Measurements from ENCODE around the gene PTDSS2. TPM values are rescaled to one million over a fixed set of nuclear protein-coding genes. Genes with fewer than 3 reads are reported as not detected.

Gene PTDSS2
- total RNA-seq, 1 donor from 2014 or later = 52.4 TPM

- DNase-seq (ENCODE audit: low read depth, low spot score) = no peak
- Mint-ChIP-seq H3K27ac (ENCODE audit: unreplicated experiment) (no peak overlapping the region), H3K9me3 (no peaks in the 10 kb centered on the region), H3K27me3 (ENCODE audit: low read depth) (no peaks in the 10 kb centered on the region), H3K4me1 (peaks cover 15% of the 10 kb centered on the region), H3K4me3 (no peak overlapping the region), H3K36me3 (ENCODE audit: low read depth) (no peaks in the 10 kb centered on the region)
- TF ChIP-seq, protein P1, sequence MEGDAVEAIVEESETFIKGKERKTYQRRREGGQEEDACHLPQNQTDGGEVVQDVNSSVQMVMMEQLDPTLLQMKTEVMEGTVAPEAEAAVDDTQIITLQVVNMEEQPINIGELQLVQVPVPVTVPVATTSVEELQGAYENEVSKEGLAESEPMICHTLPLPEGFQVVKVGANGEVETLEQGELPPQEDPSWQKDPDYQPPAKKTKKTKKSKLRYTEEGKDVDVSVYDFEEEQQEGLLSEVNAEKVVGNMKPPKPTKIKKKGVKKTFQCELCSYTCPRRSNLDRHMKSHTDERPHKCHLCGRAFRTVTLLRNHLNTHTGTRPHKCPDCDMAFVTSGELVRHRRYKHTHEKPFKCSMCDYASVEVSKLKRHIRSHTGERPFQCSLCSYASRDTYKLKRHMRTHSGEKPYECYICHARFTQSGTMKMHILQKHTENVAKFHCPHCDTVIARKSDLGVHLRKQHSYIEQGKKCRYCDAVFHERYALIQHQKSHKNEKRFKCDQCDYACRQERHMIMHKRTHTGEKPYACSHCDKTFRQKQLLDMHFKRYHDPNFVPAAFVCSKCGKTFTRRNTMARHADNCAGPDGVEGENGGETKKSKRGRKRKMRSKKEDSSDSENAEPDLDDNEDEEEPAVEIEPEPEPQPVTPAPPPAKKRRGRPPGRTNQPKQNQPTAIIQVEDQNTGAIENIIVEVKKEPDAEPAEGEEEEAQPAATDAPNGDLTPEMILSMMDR (conservative IDR thresholded peaks at IDR 0.05) = no peak
Measured at GRCh38 chr11:471468-472145, 21.5 kb downstream of the PTDSS2 start.

GRCh38 chr11:472272-472671 lies 22.2 kb downstream of the PTDSS2 start:
- DNase-seq (ENCODE audit: low read depth, low spot score) = no peak
- TF ChIP-seq, protein P1 (conservative IDR thresholded peaks at IDR 0.05) = peak; percentile 29

DNA sequence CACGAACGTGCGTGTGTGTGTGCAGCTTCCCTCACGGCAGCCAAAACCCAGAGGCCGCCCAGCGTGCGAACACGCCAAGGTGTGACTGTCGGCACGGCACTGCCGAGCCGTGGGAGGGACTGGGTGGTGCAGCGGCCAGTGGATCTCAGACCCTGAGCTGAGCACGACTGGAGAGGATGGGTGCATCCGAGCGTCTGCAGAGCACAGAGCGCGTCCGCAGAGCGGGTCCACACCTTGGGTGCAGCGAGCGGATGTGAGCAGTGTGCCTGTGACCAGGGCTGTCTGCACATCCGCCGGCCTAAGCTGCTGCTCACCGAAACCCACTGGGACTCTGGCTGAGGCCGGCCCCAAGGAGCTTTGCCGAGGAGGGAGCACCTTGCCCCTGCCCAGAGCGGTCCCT lies 22.7 kb downstream of the PTDSS2 start:
- Mint-ChIP-seq H3K36me3 (ENCODE audit: low read depth) (no peaks in the 10 kb centered on the region), H3K4me3 (no peak overlapping the region), H3K27ac (ENCODE audit: unreplicated experiment) (no peak overlapping the region), H3K4me1 (peaks cover 15% of the 10 kb centered on the region), H3K27me3 (ENCODE audit: low read depth) (no peaks in the 10 kb centered on the region), H3K9me3 (no peaks in the 10 kb centered on the region)
- TF ChIP-seq, protein P1 (conservative IDR thresholded peaks at IDR 0.05) = no peak
- no peak for DNase-seq (ENCODE audit: low read depth, low spot score)

More at GRCh38 chr11:472272-472671, 22.2 kb downstream of the PTDSS2 start:
- H3K27ac Mint-ChIP-seq (ENCODE audit: unreplicated experiment) = no peak overlapping the region
- H3K9me3 Mint-ChIP-seq = no peaks in the 10 kb centered on the region
- no peaks in the 10 kb centered on the region for H3K36me3 Mint-ChIP-seq (ENCODE audit: low read depth)
- H3K27me3 Mint-ChIP-seq (ENCODE audit: low read depth) = no peaks in the 10 kb centered on the region
- H3K4me1 Mint-ChIP-seq = peaks cover 15% of the 10 kb centered on the region
- H3K4me3 Mint-ChIP-seq = no peak overlapping the region

DNA sequence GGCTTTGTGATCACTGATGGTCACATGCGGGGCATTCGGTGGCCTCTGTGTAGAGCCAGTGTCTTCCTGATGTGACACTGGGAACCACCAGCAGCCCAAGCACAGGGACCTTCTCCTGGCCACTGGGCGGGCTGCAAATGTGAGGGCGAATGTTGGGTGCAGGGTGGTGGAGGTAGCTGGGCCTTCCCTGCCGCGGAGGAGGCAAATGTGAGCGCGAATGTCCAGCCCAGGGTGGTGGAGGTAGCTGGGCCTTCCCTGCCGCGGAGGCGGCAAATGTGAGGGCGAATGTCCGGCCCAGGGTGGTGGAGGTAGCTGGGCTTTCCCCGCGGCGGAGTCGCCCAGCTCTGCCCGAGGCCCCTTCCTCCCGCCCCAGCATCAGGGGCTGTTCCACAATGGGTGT lies 23.3 kb downstream of the PTDSS2 start:
- H3K27ac Mint-ChIP-seq (ENCODE audit: unreplicated experiment) = no peak overlapping the region

DNA sequence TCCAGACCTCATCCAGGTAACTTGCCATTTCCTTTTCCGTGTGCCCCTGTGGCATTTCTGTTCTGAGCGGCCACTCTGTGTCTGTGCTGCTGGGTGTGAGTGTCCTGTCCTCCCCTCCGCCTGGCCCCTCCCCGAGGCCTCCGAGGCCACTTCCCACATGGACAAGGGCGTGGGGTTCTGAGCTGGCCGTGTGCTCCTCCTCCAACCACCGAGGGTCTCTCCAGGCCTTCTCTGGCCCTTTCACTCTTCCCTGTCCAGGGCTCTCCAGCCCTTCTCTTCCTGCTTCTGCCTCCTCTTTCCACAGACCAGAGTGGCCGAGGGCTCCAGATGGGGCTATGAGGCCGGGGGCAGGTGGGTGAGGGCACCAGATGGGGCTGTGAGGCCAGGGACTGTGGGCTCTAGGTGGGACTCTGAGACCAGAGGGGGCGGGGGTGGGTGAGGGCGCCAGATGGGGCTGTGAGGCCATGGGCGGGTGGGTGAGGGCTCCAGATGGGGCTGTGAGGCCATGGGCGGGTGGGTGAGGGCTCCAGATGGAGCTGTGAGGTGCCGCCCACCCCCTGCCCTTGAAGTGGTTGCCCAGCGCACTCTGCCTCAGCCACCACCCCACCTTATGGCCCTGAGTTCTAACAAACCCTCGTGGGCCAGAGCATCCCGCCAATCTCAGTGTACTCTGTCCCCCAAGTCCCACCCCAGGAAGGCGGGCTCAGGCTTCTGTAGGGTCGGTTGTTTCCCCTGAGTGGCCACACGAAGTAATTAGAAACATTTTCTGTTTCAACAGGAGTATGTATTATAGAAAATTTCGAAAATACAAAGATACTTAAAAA lies 24.1 kb downstream of the PTDSS2 start:
- Mint-ChIP-seq H3K27me3 (ENCODE audit: low read depth) (no peaks in the 10 kb centered on the region), H3K4me3 (no peak overlapping the region), H3K4me1 (peaks cover 6% of the 10 kb centered on the region), H3K9me3 (no peaks in the 10 kb centered on the region), H3K27ac (ENCODE audit: unreplicated experiment) (no peak overlapping the region), H3K36me3 (ENCODE audit: low read depth) (no peaks in the 10 kb centered on the region)
- DNase-seq (ENCODE audit: low read depth, low spot score) = no peak
- TF ChIP-seq, protein P1 (conservative IDR thresholded peaks at IDR 0.05) = no peak

More for the DNA sequence above, 23.3 kb downstream of the PTDSS2 start:
- H3K4me3 Mint-ChIP-seq = no peak overlapping the region
- H3K36me3 Mint-ChIP-seq (ENCODE audit: low read depth) = no peaks in the 10 kb centered on the region
- H3K9me3 Mint-ChIP-seq = no peaks in the 10 kb centered on the region
- TF ChIP-seq, protein P1 (conservative IDR thresholded peaks at IDR 0.05) = no peak
- peaks cover 9% of the 10 kb centered on the region for H3K4me1 Mint-ChIP-seq
- H3K27me3 Mint-ChIP-seq (ENCODE audit: low read depth) = no peaks in the 10 kb centered on the region
- DNase-seq (ENCODE audit: low read depth, low spot score) = no peak

Measured in neural crest cell (in vitro differentiated cells).